Measurements from ENCODE around the gene NOG. TPM values are rescaled to one million over a fixed set of nuclear protein-coding genes. Genes with fewer than 3 reads are reported as not detected.

The NOG gene
- total RNA-seq, 1 experiment from 2014 or later = not detected

Small RNA genes within 50 kb of the gene (small RNA-seq; reads per million reads assigned to genes)
- 0 reads per million in 2 experiments for gene RPL39P33

Other genes with a start within 250 kb of the NOG start
- gene C17orf67, start 240.2 kb downstream of the NOG start, total RNA-seq (2014; rRNA removed; shearing (Covaris generic)) = 0.59 and 1.1 TPM in 2 replicates
- 0.55 and 0.96 TPM in 2 replicates for gene DGKE, start 240.5 kb downstream of the NOG start, total RNA-seq (2014; rRNA removed; shearing (Covaris generic))